NCI-H1092 (cell line): ENCODE data around the gene MTA2.

Source experiments
- DNase-seq: peaks from one replicate; lab custom pipeline; 2025; lab: John Stamatoyannopoulos, UW

The MTA2 gene

DNA sequence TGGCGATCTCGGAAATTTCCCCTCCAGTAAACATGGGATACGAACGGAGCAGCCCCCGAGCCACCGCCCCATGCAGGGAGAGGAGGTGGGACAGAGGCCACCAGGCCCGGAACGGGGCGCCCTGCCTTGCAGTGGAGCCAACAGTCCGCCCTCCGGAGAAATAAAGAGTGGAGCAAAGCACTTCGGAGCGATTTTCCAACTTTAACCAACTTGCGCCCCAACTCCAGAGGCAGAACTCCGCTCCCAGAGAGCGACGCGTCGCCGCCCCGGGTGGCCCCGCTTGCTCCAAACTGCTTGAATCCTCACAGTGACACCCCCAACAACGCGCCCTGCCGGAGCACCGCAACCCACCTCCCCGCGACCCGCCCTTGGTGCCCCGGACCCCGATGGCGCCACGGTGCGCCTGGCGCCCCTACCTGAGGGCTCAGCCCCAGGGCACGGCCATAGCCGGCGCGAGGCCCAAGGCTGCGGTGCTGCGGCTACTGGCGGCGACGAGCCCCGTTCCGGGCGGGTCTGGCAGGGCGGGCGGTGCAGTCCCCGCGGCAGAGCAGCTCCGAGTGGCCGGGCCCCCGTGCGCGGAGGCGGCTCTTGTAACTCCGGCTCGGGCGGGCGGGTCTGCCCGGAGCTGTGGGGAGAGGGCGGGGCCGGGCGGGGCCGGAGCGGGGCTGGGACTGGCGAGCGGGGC lies 55.3 kb downstream of the MTA2 start, which contains the start of gene AHNAK:
TSS of gene AHNAK (minus strand) at position 563 of the 685 bp plus-strand sequence. CDS start 10,708 bp downstream, outside the sequence.
- DNase-seq: no peak

GRCh38 chr11:62545437-62546243 lies 56.0 kb downstream of the MTA2 start:
- no peak for DNase-seq

DNA sequence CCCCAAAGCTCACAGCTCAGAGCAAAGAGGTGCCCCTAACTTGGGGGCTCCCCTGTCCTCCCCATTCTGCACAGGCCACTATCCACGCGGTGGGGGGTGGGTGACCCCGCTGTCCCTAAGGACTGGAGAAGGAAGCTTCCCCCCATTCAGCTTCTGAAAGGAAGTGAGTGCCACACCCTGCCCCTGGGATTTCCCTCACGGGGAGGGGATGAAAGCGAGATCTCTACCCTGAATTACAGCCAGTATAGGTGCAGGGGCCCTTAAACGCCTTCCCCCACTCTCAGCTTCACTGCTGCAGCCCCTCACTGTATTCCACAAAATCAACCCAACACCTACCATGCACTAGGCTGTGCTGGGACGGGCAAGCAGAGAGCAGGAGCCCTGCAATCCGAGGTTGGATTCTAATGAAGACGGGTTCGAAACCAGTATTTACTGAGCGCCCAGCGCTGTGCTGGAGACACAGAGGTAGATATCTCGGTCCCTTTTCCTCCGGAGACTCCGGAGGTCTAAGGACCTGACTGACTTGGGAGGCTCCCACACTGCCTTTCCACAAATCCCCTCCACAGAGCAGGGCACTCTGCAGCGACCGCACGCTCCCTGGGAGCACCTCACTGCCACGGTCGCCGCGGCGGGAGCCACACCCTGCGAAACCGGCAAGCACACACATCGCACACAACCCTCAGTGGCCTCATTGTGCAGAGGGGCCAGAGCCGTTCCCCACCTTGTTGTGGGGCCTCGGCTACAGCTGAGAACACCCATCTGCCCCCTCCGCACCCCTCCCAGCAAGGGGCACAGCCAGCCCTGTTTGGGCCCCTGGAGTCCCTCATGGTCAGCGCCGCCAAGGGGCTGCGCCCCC lies 56.9 kb downstream of the MTA2 start:
- DNase-seq: no peak

- DNase-seq: no peak
Measured at GRCh38 chr11:62543680-62544444, 57.8 kb downstream of the MTA2 start.
